HUES64 (cell line): ENCODE data around the gene TRMT10B.
"Not testable (repeated sequence)": the region's sequence is repeated elsewhere in the genome, so short reads cannot be mapped to it uniquely, and the experiment has no call there.

Experiments
- H3K27ac ChIP-seq: 2 replicates; pipeline ENCODE4 v1.7.0; 2013; ENCODE audit warnings: low read depth, low read length, inconsistent platforms
- H3K27me3 ChIP-seq: 2 replicates; pipeline ENCODE4 v1.6.1; 2013; ENCODE audit warnings: mild to moderate bottlenecking, low read length; ENCODE audit not compliant: insufficient read depth
- H3K36me3 ChIP-seq: 2 replicates; pipeline ENCODE4 v1.6.1; 2013; ENCODE audit warnings: mild to moderate bottlenecking, low read length; ENCODE audit not compliant: insufficient read depth
- H3K4me1 ChIP-seq: 2 replicates; pipeline ENCODE4 v1.6.1; 2013; ENCODE audit warnings: mild to moderate bottlenecking, low read length, moderate library complexity; ENCODE audit not compliant: insufficient read depth
- H3K4me3 ChIP-seq: 2 replicates; pipeline ENCODE4 v1.5.1; 2013; ENCODE audit warnings: mild to moderate bottlenecking, low read length, moderate library complexity
- H3K9ac ChIP-seq: 2 replicates; pipeline ENCODE4 v1.6.1; 2013; ENCODE audit warnings: mild to moderate bottlenecking, low read depth, low read length
- H3K9me3 ChIP-seq: 2 replicates; pipeline ENCODE4 v1.6.1; 2013; ENCODE audit warnings: low read depth, low read length; ENCODE audit not compliant: insufficient read depth
- WGBS: fragments of 150-250, 120-280 bp; methylation state at CpG from one replicate; pipeline ENCODE4 v1.1.7; 2013; ENCODE audit warnings: missing lambda C conversion rate; 5-methylcytosine and 5-hydroxymethylcytosine counted together

Gene TRMT10B

DNA sequence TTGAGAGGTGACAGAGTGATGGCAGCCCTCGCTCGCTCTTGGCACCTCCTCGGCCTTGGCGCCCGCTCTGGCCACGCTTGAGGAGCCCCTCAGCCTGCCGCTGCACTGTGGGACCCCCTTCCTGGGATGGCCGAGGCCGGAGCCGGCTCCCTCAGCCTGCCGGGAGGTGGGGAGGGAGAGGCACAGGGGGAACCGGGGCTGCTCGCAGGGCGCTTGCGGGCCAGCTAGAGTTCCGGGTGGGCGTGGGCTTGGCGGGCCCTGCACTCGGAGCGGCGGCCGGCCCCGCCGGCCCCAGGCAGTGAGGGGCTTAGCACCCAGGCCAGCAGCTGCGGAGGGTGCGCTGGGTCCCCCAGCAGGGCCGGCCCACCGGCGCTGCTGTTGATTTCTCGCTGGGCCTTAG is 1.9 kb upstream of the TRMT10B start:
- not testable (repeated sequence) for H3K27ac ChIP-seq, H3K4me3 ChIP-seq, H3K27me3 ChIP-seq, H3K9me3 ChIP-seq, H3K9ac ChIP-seq, H3K36me3 ChIP-seq, H3K4me1 ChIP-seq
- WGBS: 93% methylated on average over 30 of the region's 30 CpGs

DNA sequence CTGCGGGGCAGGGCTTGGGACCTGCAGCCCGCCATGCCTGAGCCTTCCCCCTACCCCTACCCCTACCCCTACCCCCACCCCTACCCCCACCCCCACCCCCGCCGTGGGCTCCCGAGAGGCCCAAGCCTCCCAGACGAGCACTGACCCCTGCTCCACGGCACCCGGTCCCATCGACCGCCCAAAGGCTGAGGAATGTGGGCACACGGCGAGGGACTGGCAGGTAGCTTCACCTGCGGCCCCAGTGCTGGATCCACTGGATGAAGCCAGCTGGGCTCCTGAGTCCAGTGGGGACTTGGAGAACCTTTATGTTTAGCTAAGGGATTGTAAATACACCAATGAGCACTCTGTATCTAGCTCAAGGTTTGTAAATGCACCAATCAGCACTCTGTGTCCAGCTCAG is 1.5 kb upstream of the TRMT10B start:
- WGBS: 96% methylated on average over 12 of the region's 13 CpGs
- not testable (repeated sequence) for H3K4me1 ChIP-seq, H3K9me3 ChIP-seq, H3K27me3 ChIP-seq, H3K36me3 ChIP-seq, H3K9ac ChIP-seq, H3K4me3 ChIP-seq, H3K27ac ChIP-seq

DNA sequence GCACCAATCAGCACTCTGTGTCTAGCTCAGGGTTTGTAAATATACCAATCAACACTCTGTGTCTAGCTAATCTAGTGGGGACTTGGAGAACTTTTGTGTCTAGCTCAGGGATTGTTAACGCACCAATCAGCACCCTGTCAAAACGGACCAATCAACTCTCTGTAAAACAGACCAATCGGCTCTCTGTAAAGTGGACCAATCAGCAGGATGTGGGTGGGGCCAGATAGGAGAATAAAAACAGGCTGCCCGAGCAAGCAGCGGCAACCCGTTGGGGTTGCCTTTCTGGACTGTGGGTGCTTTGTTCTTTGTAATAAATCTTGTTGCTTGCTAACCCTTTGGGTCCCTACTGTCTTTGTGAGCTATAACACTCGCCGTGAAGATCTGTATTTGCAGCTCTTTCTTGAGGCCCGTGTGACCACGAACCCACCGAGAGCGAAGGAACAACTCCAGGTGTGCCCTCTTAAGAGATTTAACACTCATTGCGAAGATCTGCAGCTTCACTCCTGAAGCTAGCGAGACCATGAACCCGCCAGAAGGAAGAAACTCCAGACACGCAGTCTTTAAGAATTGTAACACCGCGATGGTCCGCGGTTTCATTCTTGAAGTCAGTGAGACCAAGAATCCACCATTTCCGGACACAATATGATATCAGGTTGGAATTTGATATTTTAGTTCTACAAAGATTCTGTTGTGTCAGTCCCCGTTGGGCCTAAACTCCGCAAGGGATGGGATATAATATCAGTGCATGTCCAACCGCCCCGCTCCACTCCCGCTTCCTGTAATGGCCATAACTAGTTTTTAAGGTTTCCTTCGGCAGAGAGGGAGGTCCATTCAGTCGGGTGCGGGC is 740 bp upstream of the TRMT10B start:
- no peaks in the 10 kb centered on the region; the same call in 1 of the 2 replicates for H3K4me1 ChIP-seq
- 91% methylated on average over 29 of the region's 29 CpGs for WGBS
- H3K4me3 ChIP-seq: peak overlapping the region; percentile 84
- no peaks in the 10 kb centered on the region for H3K9me3 ChIP-seq
- H3K27ac ChIP-seq: no peak overlapping the region
- H3K36me3 ChIP-seq: no peaks in the 10 kb centered on the region
- H3K9ac ChIP-seq: no peak overlapping the region
- H3K27me3 ChIP-seq: no peaks in the 10 kb centered on the region

DNA sequence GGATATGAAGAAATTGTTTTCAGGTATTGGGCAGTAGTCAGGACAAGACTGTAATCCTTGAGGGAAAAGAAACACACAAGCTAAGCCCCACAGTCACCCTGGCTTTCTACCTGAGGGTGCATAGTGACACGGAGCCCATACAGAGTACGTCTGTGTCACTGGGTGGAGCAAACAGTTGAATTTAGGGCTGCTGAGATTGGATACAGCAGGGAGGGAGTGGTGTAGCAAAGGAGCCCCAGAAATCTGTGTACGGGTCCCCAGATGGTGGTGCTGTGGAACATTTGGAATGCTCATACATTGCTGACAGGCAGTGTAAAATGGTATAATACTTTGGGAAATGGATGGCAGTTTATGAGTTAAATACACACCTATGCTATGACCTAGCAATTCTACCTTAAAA is 5.1 kb downstream of the TRMT10B start:
- Histone ChIP-seq H3K9me3 (no peaks in the 10 kb centered on the region), H3K9ac (no peak overlapping the region), H3K27ac (no peak overlapping the region), H3K27me3 (no peaks in the 10 kb centered on the region), H3K4me1 (no peaks in the 10 kb centered on the region), H3K36me3 (no peaks in the 10 kb centered on the region), H3K4me3 (no peak overlapping the region)
- 90% methylated on average over 3 of the region's 3 CpGs for WGBS

DNA sequence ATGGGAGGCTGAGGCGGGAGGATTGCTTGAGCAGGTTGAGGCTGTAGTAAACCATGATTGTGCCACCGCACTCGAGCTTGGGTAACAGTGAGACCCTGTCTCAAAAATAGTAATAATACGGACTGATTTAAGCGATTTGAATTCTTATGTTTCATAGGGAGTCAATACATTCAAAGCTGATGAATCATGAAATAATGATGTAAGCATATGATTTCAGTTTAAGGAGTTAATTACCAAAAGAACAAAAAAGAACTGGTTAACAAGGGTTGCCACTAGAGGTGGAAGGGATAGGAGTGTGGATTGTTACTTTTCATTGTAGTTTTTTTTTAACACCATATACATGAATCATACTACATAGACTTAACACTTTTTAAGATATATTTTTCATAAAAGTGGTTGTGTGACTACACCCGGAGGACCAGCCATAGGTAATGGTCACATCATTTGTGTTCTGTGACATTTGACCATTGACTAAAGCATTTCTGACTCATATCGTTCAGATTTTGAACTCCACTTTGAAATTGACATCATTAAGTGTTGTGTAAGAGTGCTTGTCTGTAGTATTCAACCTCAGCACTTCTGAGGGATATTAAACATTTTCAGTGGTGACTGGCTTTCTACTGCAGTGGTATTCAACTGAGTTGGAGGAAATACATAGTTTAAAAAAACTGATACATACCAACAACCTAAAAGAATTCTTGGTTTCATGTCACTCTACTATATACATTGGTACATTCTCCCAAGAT is 7.0 kb downstream of the TRMT10B start:
- 95% methylated on average over 7 of the region's 7 CpGs for WGBS
- H3K9ac ChIP-seq: no peak overlapping the region
- H3K36me3 ChIP-seq: no peaks in the 10 kb centered on the region
- H3K4me3 ChIP-seq: no peak overlapping the region
- no peaks in the 10 kb centered on the region for H3K4me1 ChIP-seq
- H3K27ac ChIP-seq: no peak overlapping the region
- no peaks in the 10 kb centered on the region for H3K27me3 ChIP-seq
- no peaks in the 10 kb centered on the region for H3K9me3 ChIP-seq

DNA sequence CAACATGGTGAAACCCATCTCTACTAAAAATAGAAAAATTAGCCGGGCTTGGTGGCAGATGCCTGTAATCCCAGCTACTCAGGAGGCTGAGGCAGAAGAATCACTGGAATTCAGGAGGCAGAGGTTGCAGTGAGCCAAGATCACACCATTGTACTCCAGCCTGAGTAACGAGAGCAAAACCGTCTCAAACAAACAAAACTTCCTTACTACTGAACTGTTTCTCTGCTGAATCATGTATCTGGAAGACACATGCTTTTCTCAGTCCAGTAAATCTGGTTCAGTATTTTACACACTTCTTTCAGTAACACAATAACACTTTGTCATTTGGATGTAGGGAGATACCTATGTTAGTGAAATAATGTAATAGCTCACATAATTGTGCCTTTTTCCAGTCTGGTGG is 7.9 kb downstream of the TRMT10B start:
- no peak overlapping the region for H3K4me3 ChIP-seq
- 60% methylated on average over 3 of the region's 3 CpGs for WGBS
- H3K27me3 ChIP-seq: no peaks in the 10 kb centered on the region
- H3K9me3 ChIP-seq: no peaks in the 10 kb centered on the region
- no peaks in the 10 kb centered on the region for H3K36me3 ChIP-seq
- H3K9ac ChIP-seq: no peak overlapping the region
- H3K27ac ChIP-seq: no peak overlapping the region
- no peaks in the 10 kb centered on the region for H3K4me1 ChIP-seq

DNA sequence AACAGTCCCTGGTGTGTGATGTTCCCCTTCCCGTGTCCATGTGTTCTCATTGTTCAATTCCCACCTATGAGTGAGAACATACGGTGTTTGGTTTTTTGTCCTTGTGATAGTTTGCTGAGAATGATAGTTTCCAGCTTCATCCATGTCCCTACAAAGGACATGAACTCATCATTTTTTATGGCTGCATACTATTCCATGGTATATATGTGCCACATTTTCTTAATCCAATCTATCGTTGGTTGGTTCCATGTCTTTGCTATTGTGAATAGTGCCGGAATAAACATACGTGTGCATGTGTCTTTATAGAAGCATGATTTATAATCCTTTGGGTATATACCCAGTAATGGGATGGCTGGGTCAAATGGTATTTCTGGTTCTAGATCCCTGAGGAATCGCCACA is 11.7 kb downstream of the TRMT10B start:
- not testable (repeated sequence) for H3K9ac ChIP-seq, H3K36me3 ChIP-seq, H3K9me3 ChIP-seq, H3K4me3 ChIP-seq, H3K27ac ChIP-seq, H3K27me3 ChIP-seq, H3K4me1 ChIP-seq
- WGBS: 70% methylated on average over 4 of the region's 6 CpGs

DNA sequence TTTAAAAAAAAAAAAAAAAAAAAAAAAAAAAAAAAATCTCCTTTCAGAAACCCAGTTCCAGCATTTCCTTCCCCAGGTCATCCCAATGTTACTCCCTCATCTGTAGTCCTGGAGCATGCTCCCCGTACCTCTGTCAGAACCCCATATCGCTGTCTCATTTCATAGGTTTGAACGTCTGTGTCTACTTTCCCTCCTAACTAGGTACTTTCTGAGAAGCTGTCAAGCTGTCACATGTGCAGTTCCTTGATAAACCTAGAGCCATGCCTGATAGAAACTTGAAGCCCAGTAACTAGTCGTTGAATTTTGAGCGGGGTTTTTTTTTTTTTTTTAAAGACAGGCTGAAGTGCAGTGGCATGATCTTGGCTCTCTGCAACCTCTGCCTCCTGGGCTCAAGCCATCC is 15.7 kb downstream of the TRMT10B start:
- Histone ChIP-seq H3K36me3 (peaks cover 25% of the 10 kb centered on the region), H3K27ac (no peak overlapping the region), H3K4me1 (no peaks in the 10 kb centered on the region), H3K4me3 (no peak overlapping the region), H3K9ac (no peak overlapping the region), H3K9me3 (no peaks in the 10 kb centered on the region), H3K27me3 (no peaks in the 10 kb centered on the region)
- 83% methylated on average over 5 of the region's 5 CpGs for WGBS

DNA sequence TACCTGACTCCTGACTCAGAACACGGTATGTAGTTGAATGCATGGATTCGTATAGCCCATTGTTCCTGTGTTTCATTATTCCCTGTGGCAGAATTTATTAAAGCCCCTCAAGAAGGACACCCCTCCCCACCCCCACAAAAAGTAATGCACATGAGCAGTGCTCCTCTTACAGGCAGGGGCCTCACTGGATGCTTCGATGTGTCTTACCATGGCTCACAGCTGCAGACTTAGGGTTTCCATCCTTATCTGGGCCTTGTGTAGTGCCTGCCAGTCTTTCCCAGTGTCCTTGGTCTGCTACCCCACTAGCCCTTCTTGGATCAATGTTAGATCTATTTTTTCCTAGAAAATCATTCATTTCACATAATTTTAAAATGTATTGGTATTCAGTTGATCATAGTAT is 16.4 kb downstream of the TRMT10B start:
- H3K9ac ChIP-seq: no peak overlapping the region
- H3K9me3 ChIP-seq: no peaks in the 10 kb centered on the region
- WGBS: 99% methylated on average over 3 of the region's 3 CpGs
- no peaks in the 10 kb centered on the region for H3K27me3 ChIP-seq
- peaks cover 29% of the 10 kb centered on the region for H3K36me3 ChIP-seq
- H3K4me1 ChIP-seq: no peaks in the 10 kb centered on the region
- H3K4me3 ChIP-seq: no peak overlapping the region
- H3K27ac ChIP-seq: no peak overlapping the region

DNA sequence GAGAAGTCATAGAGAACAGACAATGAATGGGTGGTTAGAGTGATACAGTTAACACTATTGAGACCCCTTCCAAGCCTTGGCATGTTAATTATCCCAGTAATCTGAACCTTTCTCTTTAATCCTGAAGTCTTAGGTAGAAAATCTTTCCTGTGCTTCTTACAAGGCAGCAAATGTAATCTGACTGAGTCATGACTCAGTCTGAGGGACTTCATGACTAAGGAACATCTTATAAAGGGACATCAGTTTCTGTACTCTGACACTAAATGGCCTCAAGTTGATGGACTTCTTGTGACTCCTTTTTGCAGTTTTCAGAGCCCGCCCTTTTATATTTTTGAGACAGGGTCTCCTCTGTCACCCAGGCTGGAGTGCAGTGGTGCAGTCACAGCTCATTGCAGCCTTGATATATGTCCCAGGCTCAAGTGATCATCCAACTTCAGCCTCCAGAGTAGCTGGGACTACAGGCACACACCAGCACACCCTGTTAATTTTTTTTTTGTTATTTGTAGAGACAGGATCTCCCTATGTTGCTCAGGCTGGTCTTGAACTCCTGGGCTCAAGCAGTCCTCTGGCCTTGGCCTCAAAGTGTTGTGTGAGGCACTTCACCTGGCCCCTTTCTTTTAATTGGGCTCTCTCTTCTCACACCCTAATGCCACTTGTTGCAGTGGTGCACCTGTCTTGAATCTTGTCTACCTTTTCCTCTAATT is 21.8 kb downstream of the TRMT10B start:
- peaks cover 75% of the 10 kb centered on the region for H3K36me3 ChIP-seq
- no peaks in the 10 kb centered on the region for H3K27me3 ChIP-seq

DNA sequence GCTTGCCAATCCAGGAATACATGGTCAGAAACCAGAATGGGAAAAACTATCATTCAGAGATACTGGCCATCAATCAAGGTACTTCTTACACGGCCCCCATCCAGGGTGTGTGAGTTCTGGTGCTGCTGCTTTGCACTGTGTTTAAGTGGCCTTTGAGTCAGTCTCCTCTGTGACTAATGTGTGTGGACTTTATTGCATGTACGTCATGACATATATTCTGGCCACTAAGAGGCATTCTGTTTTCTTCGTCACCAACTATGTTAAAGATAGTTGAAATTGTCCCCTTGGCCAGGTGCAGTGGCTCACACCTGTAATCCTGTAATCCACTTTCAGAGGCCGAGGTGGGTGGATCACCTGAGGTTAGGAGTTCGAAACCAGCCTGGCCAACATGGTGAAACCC is 22.7 kb downstream of the TRMT10B start:
- no peaks in the 10 kb centered on the region for H3K9me3 ChIP-seq
- 96% methylated on average over 5 of the region's 5 CpGs for WGBS

More for the DNA sequence above, 21.8 kb downstream of the TRMT10B start:
- Histone ChIP-seq H3K4me3 (no peak overlapping the region), H3K9me3 (no peaks in the 10 kb centered on the region), H3K27ac (no peak overlapping the region), H3K4me1 (no peaks in the 10 kb centered on the region), H3K9ac (no peak overlapping the region)
- 89% methylated on average over 1 of the region's 1 CpG for WGBS

More for the DNA sequence above, 22.7 kb downstream of the TRMT10B start:
- Histone ChIP-seq H3K27ac (no peak overlapping the region), H3K4me3 (no peak overlapping the region), H3K9ac (no peak overlapping the region), H3K36me3 (peaks cover 82% of the 10 kb centered on the region), H3K4me1 (no peaks in the 10 kb centered on the region), H3K27me3 (no peaks in the 10 kb centered on the region)
